Measurements from ENCODE around the gene NUDCD3.

The NUDCD3 gene

DNA sequence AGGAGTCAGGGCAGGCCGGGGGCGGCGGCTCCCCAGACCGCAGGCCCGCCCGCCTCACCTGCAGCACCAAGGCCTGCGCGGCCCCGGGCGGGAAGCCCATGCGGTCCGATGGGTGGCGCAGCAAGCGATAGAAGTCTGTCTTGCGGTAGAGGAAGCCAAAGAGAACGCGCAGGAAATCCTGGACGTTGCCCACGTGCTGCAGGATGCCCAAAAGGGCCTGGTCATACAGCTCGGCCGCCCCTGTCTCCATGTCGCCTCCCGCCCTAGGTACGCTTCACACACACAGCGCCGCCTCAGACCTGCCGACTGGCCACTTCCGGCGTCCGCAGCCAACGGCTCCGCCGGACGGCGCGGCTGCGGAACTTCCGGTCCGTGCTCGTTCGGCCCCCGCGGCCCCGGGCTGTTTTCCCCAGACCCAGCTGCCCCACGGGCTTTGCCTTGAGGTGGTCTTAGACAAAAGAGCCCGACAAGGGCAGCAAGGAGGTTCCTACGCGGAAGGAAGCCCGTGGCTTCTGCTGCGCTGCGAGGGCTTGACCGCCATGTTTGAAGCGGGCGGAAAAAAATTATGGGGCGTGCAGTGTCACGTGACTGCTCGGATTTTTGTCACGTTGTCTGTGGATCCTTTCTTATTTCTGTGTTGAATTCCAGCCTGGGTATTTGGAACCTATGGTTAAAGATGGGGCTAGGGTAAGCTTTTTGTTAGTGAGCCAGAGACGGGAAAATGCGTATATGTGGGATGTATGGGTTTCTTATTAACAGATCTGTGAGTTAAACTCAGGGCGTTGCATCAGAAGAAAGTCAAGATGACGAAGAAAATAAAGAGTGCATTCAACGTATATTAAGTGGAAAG, at the start of gene NUDCD3:
NUDCD3 (minus strand) TSS at position 308 of the 850 bp plus-strand sequence; CDS start at position 250, 58 bp downstream.
- TF ChIP-seq, protein P1, sequence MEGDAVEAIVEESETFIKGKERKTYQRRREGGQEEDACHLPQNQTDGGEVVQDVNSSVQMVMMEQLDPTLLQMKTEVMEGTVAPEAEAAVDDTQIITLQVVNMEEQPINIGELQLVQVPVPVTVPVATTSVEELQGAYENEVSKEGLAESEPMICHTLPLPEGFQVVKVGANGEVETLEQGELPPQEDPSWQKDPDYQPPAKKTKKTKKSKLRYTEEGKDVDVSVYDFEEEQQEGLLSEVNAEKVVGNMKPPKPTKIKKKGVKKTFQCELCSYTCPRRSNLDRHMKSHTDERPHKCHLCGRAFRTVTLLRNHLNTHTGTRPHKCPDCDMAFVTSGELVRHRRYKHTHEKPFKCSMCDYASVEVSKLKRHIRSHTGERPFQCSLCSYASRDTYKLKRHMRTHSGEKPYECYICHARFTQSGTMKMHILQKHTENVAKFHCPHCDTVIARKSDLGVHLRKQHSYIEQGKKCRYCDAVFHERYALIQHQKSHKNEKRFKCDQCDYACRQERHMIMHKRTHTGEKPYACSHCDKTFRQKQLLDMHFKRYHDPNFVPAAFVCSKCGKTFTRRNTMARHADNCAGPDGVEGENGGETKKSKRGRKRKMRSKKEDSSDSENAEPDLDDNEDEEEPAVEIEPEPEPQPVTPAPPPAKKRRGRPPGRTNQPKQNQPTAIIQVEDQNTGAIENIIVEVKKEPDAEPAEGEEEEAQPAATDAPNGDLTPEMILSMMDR (IDR thresholded peaks at IDR 0.05) = peak; percentile 30
- H3K79me2 ChIP-seq = peaks cover 31% of the 10 kb centered on the region
- no peaks in the 10 kb centered on the region for H3K27me3 ChIP-seq (ENCODE audit: control insufficient read depth, insufficient read depth, low read length)
- H3K4me2 ChIP-seq (ENCODE audit: low read length) = peak within 1 kb of the TSS; percentile 89
- no peaks in the 10 kb centered on the region for H3K36me3 ChIP-seq (ENCODE audit: control insufficient read depth, insufficient read depth, low read length)
- peak within 1 kb of the TSS; percentile 95 for H3K27ac ChIP-seq
- H3K9ac ChIP-seq = peak within 1 kb of the TSS; percentile 67
- peak within 1 kb of the TSS; percentile 87 for H2AFZ ChIP-seq
- H3K9me3 ChIP-seq (ENCODE audit: control insufficient read depth, low read length) = no peaks in the 10 kb centered on the region
- peak within 1 kb of the TSS; percentile 96 for H3K4me3 ChIP-seq (ENCODE audit: low read depth, low read length)
- H3K4me1 ChIP-seq = peaks cover 19% of the 10 kb centered on the region

DNA sequence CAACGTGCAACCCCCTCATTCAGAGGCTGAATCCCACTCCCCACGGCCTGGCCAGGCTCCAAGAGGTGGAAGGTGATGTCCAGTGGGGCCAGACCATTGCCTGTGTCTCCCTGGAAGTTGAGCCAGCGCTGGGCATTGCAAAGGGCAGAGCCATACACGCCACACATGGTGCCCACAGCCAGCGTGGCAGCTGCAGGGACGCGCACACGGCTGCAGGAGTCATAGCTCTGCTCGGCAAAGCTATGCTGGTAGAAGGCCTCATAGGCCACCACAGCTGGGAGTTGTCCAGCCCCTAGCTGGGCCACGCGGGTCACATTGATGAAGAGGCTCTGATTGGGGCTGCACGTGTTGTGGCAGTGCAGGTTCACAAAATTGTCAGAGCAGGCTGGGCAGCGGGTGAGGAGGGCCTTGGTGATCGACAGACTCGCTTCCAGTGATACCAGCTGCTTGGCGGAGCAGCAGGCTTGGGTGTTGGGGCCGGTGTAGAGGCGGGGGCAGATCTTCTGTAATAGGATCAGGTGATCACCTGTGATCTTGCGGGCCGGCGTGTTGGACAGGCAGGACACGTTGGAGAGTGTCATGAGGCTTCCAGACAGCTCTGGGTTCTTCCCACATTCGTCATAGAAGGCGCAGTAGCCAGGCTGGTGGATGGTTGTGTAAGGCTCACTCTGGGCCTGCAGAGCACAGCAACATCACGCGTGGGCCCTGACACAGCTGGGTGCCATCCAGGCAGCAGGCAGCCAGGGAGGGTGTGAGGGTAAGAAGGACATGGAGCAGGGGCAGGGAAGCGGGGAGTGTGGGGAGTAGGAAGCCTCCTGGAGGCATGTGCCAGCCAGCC, 49.4 kb upstream of the NUDCD3 start:
- TF ChIP-seq, protein P1 (IDR thresholded peaks at IDR 0.05) = no peak
- no peak overlapping the region for H3K27ac ChIP-seq
- no peak overlapping the region for H3K9ac ChIP-seq

DNA sequence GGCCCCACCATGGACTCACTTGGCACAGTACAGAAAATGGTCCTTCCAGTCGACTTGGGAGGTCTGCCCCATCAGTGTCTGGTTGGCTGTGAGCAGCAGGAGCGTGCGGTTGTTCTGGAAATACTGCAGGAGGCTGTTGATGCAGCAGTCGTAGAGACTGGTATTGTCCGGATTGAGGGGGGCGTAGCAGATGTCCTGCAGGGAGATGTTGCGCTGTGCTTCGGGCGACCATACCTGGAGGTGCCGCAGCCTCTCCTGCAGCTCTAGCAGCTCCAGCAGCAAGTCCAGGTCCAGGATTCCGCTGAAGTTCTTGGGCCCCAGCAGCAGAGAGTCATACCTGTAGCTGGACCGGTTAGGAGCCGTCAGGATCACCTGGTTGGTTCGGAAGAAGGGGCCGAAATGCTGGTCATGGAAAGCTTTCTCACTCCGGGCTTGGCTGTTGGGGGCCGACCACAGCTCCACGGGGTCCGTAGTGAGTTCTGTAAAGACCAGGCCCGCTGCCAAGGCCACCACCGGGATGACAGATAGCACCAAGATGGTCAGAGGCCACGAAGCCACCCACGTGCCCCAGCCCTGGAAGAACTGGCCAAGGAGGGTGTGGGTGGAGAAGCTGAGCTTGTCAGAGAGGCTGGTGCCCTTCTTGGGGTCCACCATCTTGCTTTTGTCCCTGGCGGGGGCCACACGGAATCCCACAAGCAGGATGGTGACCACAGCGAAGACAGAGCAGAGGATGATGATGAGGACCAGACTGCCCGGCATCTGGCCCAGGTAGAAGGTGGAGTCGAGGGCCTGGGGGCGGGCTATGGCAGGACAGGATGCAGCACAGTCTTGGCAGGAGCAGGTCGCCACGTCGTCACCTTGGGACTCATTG, 48.6 kb upstream of the NUDCD3 start:
- Histone ChIP-seq H3K4me2 (ENCODE audit: low read length) (no peak overlapping the region), H3K36me3 (ENCODE audit: control insufficient read depth, insufficient read depth, low read length) (no peaks in the 10 kb centered on the region), H3K27ac (no peak overlapping the region), H3K9ac (no peak overlapping the region), H2AFZ (no peak overlapping the region), H3K4me1 (no peaks in the 10 kb centered on the region), H3K27me3 (ENCODE audit: control insufficient read depth, insufficient read depth, low read length) (no peaks in the 10 kb centered on the region), H3K79me2 (no peaks in the 10 kb centered on the region), H3K9me3 (ENCODE audit: control insufficient read depth, low read length) (no peaks in the 10 kb centered on the region), H3K4me3 (ENCODE audit: low read depth, low read length) (no peak overlapping the region)
- TF ChIP-seq, protein P1 (IDR thresholded peaks at IDR 0.05) = no peak

More for the DNA sequence above, 49.4 kb upstream of the NUDCD3 start:
- Histone ChIP-seq H3K27me3 (ENCODE audit: control insufficient read depth, insufficient read depth, low read length) (no peaks in the 10 kb centered on the region), H3K4me3 (ENCODE audit: low read depth, low read length) (no peak overlapping the region), H3K9me3 (ENCODE audit: control insufficient read depth, low read length) (no peaks in the 10 kb centered on the region), H3K36me3 (ENCODE audit: control insufficient read depth, insufficient read depth, low read length) (no peaks in the 10 kb centered on the region), H3K79me2 (no peaks in the 10 kb centered on the region), H2AFZ (no peak overlapping the region), H3K4me1 (no peaks in the 10 kb centered on the region), H3K4me2 (ENCODE audit: low read length) (no peak overlapping the region)

DNA sequence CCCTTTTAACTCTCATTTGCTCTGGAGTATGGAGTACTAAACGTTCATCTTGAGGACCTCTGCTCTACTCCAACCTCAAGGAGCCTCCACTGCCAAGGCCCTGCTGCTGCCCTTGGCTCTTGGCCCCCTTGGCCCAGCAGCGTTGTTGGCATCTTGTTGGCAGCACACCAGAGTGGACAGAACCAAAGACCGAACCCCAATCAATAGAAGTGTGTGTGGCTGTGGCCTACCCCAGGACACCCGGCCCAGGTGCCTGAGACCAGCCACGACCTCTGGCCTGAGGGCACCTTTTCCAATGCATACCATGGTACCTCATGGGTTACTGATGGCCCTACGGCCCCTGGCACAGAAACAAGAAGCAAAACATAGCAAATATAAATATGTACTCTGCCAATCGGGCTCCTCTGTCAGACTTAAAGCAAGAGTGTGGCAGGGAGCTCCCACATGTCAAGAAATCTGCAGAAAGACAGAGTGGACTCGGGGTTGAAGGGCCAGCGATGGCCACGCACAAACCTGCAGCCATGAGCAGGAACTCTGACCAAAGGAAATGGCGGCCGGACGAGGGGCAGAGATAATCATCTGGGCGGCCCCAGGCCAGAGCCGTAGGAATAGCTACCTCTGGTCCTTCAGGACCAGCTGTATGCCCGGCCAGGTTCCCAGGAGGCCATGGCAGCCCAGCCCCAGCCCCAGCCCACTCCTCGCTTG, 47.8 kb upstream of the NUDCD3 start:
- H3K27ac ChIP-seq = no peak overlapping the region
- H3K79me2 ChIP-seq = no peaks in the 10 kb centered on the region
- TF ChIP-seq, protein P1 (IDR thresholded peaks at IDR 0.05) = no peak
- H3K27me3 ChIP-seq (ENCODE audit: control insufficient read depth, insufficient read depth, low read length) = no peaks in the 10 kb centered on the region
- H3K36me3 ChIP-seq (ENCODE audit: control insufficient read depth, insufficient read depth, low read length) = no peaks in the 10 kb centered on the region
- H3K9ac ChIP-seq = no peak overlapping the region
- H3K4me1 ChIP-seq = no peaks in the 10 kb centered on the region
- H2AFZ ChIP-seq = no peak overlapping the region
- H3K4me2 ChIP-seq (ENCODE audit: low read length) = no peak overlapping the region
- no peak overlapping the region for H3K4me3 ChIP-seq (ENCODE audit: low read depth, low read length)
- H3K9me3 ChIP-seq (ENCODE audit: control insufficient read depth, low read length) = no peaks in the 10 kb centered on the region

All from parathyroid adenoma (tissue), 2 donors.